Activated T-cell treated with anti-CD3 and anti-CD28 coated beads for 24 hours (primary cell): ENCODE results near the gene EML6.

Experiments
- DNase-seq: peaks from one replicate; pipeline ENCODE4 v3.0.0-alpha.2; 2020; ENCODE audit warnings: low read depth

Gene EML6

GRCh38 chr2:54914637-54915036 lies 191.2 kb downstream of the EML6 start:
- DNase-seq = no peak

- no peak for DNase-seq
Observed at GRCh38 chr2:54915101-54915500, 191.6 kb downstream of the EML6 start.

- no peak for DNase-seq
Observed at GRCh38 chr2:54916637-54917036, 193.2 kb downstream of the EML6 start.

GRCh38 chr2:54918647-54919280 lies 195.3 kb downstream of the EML6 start:
- no peak for DNase-seq

GRCh38 chr2:54920660-54921059 lies 197.2 kb downstream of the EML6 start:
- no peak for DNase-seq

GRCh38 chr2:54924121-54924520 lies 200.7 kb downstream of the EML6 start:
- no peak for DNase-seq

GRCh38 chr2:54925022-54925421 lies 201.6 kb downstream of the EML6 start:
- DNase-seq = no peak

GRCh38 chr2:54927085-54927750 lies 203.8 kb downstream of the EML6 start:
- no peak for DNase-seq

GRCh38 chr2:54927751-54928615 lies 204.5 kb downstream of the EML6 start:
- DNase-seq = no peak

- DNase-seq = no peak
Observed at GRCh38 chr2:54928719-54929118, 205.3 kb downstream of the EML6 start.

GRCh38 chr2:54931473-54931872 lies 208.0 kb downstream of the EML6 start:
- DNase-seq = no peak

- no peak for DNase-seq
Observed at GRCh38 chr2:54935389-54935788, 211.9 kb downstream of the EML6 start.

- DNase-seq = no peak
Observed at GRCh38 chr2:54936766-54937165, 213.3 kb downstream of the EML6 start.

GRCh38 chr2:54939446-54940118 lies 216.1 kb downstream of the EML6 start:
- no peak for DNase-seq

GRCh38 chr2:54940723-54941122 lies 217.3 kb downstream of the EML6 start:
- no peak for DNase-seq

GRCh38 chr2:54941248-54941984 lies 218.0 kb downstream of the EML6 start:
- no peak for DNase-seq

- no peak for DNase-seq
Observed at GRCh38 chr2:54942373-54942772, 218.9 kb downstream of the EML6 start.

- no peak for DNase-seq
Observed at GRCh38 chr2:54944724-54945326, 221.4 kb downstream of the EML6 start.

GRCh38 chr2:54945391-54946219 lies 222.1 kb downstream of the EML6 start:
- DNase-seq = no peak

- no peak for DNase-seq
Observed at GRCh38 chr2:54946220-54946805, 222.9 kb downstream of the EML6 start.
